Measurements from ENCODE around the gene OR10H1.

- TF ChIP-seq HOXB13 (CRISPR knock-in tag; IDR thresholded peaks at IDR 0.05; ENCODE audit: low read depth): no peak
- no peak for TF ChIP-seq BCL3 (IDR thresholded peaks at IDR 0.05)
- TF ChIP-seq EP300 (IDR thresholded peaks at IDR 0.05): no peak
- no peak for TF ChIP-seq SMC3 (IDR thresholded peaks at IDR 0.05)
- no peak for TF ChIP-seq RAD21 (conservative IDR thresholded peaks at IDR 0.05 in 1 of 2, IDR thresholded peaks at IDR 0.05 in 1 of 2)
These were observed 45.1 kb upstream of the OR10H1 start for GRCh38 chr19:15860522-15860921.
